ENCODE data around the gene SPTB.
A peak's percentile ranks its signal among the peaks of the same experiment; 100 is the strongest.

The SPTB gene

GRCh38 chr14:64912261-64912660 is 32.6 kb upstream of the SPTB start:
- H3K4me3 ChIP-seq (ENCODE audit: low read depth, low read length): no peak overlapping the region
- TF ChIP-seq CTCF (IDR thresholded peaks at IDR 0.05; ENCODE audit: borderline replicate concordance, insufficient read depth, low read depth, low read length): no peak

- peak; percentile 32; the same call in 1 of the 2 replicates for TF ChIP-seq CTCF (IDR thresholded peaks at IDR 0.05; ENCODE audit: borderline replicate concordance, insufficient read depth, low read depth, low read length)
- no peak overlapping the region for H3K4me3 ChIP-seq (ENCODE audit: low read depth, low read length)
Measured at GRCh38 chr14:64910847-64911495, 31.3 kb upstream of the SPTB start.

- no peak for TF ChIP-seq CTCF (IDR thresholded peaks at IDR 0.05; ENCODE audit: borderline replicate concordance, insufficient read depth, low read depth, low read length)
- H3K4me3 ChIP-seq (ENCODE audit: low read depth, low read length): no peak overlapping the region
Measured at GRCh38 chr14:64906022-64906421, 26.3 kb upstream of the SPTB start.

GRCh38 chr14:64899958-64900357 is 20.3 kb upstream of the SPTB start:
- no peak for TF ChIP-seq CTCF (IDR thresholded peaks at IDR 0.05; ENCODE audit: borderline replicate concordance, insufficient read depth, low read depth, low read length)
- H3K4me3 ChIP-seq (ENCODE audit: low read depth, low read length): no peak overlapping the region

GRCh38 chr14:64891839-64892375 is 12.2 kb upstream of the SPTB start:
- TF ChIP-seq CTCF (IDR thresholded peaks at IDR 0.05; ENCODE audit: borderline replicate concordance, insufficient read depth, low read depth, low read length): peak; percentile 32; the same call in 1 of the 2 replicates
- no peak overlapping the region for H3K4me3 ChIP-seq (ENCODE audit: low read depth, low read length)

GRCh38 chr14:64891173-64891838 is 11.6 kb upstream of the SPTB start:
- no peak overlapping the region for H3K4me3 ChIP-seq (ENCODE audit: low read depth, low read length)
- TF ChIP-seq CTCF (IDR thresholded peaks at IDR 0.05; ENCODE audit: borderline replicate concordance, insufficient read depth, low read depth, low read length): no peak

- TF ChIP-seq CTCF (IDR thresholded peaks at IDR 0.05; ENCODE audit: borderline replicate concordance, insufficient read depth, low read depth, low read length): no peak
- no peak overlapping the region for H3K4me3 ChIP-seq (ENCODE audit: low read depth, low read length)
Measured at GRCh38 chr14:64889352-64889751, 9.6 kb upstream of the SPTB start.

Data from GM12875 (cell line).